ENCODE measurements around the gene DENND2C. TPM values are rescaled to one million over a fixed set of nuclear protein-coding genes. Genes with fewer than 3 reads are reported as not detected.

DENND2C gene
- total RNA-seq, 1 experiment from 2014 or later = 1.3 TPM

GRCh38 chr1:114549137-114549536, 120.7 kb downstream of the DENND2C start:
- Mint-ChIP-seq H3K9me3 (ENCODE audit: low read depth, unreplicated experiment) (no peaks in the 10 kb centered on the region), H3K36me3 (ENCODE audit: insufficient read depth, unreplicated experiment) (no peaks in the 10 kb centered on the region), H3K27ac (ENCODE audit: unreplicated experiment) (no peak overlapping the region), H3K4me1 (ENCODE audit: low read depth, unreplicated experiment) (no peaks in the 10 kb centered on the region), H3K4me3 (ENCODE audit: low read depth, unreplicated experiment) (no peak overlapping the region), H3K27me3 (ENCODE audit: unreplicated experiment) (no peaks in the 10 kb centered on the region)
- no peak for TF ChIP-seq CTCF (IDR thresholded peaks at IDR 0.05; ENCODE audit: unreplicated experiment)
- DNase-seq = no peak
- BruUV-seq (replicated peaks) = no TSS peak
- CTCF ChIA-PET = interaction anchor here (0.7 kb wide), 1 partner anchor 52 kb away, joined by 3 read pairs; no protein-coding TSS in a partner anchor
- intact Hi-C loops (cut with micrococcal nuclease; ENCODE audit: unreplicated experiment) = no loop called here

DNA sequence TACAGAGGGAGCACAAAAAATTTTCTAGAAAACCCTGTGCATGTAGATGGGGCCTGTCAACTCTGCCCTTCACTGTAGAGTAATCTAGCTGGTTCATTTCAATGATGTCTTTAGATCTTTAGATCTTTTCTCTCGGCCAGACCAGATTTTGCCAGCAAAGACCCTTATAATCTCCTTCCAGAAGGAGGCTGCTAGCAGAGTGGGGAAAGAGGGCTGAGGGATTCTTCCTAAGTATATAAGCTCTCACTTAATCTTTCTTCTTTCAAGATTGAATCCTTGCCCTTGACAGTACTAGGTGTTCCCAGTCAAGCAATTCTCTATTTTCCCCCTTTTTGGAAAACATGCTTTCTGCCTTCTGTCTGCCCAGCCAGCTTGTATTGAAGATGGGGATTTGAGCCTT, 122.8 kb downstream of the DENND2C start:
- Mint-ChIP-seq H3K9me3 (ENCODE audit: low read depth, unreplicated experiment) (no peaks in the 10 kb centered on the region), H3K36me3 (ENCODE audit: insufficient read depth, unreplicated experiment) (no peaks in the 10 kb centered on the region), H3K27me3 (ENCODE audit: unreplicated experiment) (no peaks in the 10 kb centered on the region), H3K4me3 (ENCODE audit: low read depth, unreplicated experiment) (no peak overlapping the region), H3K27ac (ENCODE audit: unreplicated experiment) (no peak overlapping the region), H3K4me1 (ENCODE audit: low read depth, unreplicated experiment) (no peaks in the 10 kb centered on the region)
- TF ChIP-seq CTCF (IDR thresholded peaks at IDR 0.05; ENCODE audit: unreplicated experiment) = no peak
- intact Hi-C loops (cut with micrococcal nuclease; ENCODE audit: unreplicated experiment) = no loop called here
- CTCF ChIA-PET = no interaction called here
- no peak for DNase-seq
- no TSS peak for BruUV-seq (replicated peaks)

DNA sequence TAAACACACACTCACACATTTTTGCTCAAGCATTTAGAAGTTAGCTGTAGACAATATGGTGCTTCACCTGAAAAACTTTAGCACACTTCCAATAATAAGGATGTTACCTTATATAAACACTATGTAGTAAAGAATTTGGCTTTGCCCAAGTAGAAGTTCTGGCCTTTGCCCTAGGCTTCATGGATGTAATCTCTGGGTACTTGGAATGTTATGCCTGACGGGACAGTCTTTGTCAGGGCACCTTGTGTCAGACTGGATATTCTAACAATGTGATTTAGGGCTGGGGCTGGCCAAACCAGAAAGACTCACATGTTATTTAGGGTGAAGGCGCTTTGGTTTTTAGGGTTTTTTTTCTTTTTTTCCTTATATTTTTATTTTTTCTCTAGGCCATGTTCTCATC, 124.1 kb downstream of the DENND2C start:
- no peak overlapping the region for H3K27ac Mint-ChIP-seq (ENCODE audit: unreplicated experiment)
- CTCF ChIA-PET = no interaction called here
- BruUV-seq (replicated peaks) = no TSS peak
- no peaks in the 10 kb centered on the region for H3K27me3 Mint-ChIP-seq (ENCODE audit: unreplicated experiment)
- no peak for DNase-seq
- no peak overlapping the region for H3K4me3 Mint-ChIP-seq (ENCODE audit: low read depth, unreplicated experiment)
- no peaks in the 10 kb centered on the region for H3K36me3 Mint-ChIP-seq (ENCODE audit: insufficient read depth, unreplicated experiment)
- no peak for TF ChIP-seq CTCF (IDR thresholded peaks at IDR 0.05; ENCODE audit: unreplicated experiment)
- intact Hi-C loops (cut with micrococcal nuclease; ENCODE audit: unreplicated experiment) = no loop called here
- H3K4me1 Mint-ChIP-seq (ENCODE audit: low read depth, unreplicated experiment) = peaks cover 4% of the 10 kb centered on the region
- no peaks in the 10 kb centered on the region for H3K9me3 Mint-ChIP-seq (ENCODE audit: low read depth, unreplicated experiment)

DNA sequence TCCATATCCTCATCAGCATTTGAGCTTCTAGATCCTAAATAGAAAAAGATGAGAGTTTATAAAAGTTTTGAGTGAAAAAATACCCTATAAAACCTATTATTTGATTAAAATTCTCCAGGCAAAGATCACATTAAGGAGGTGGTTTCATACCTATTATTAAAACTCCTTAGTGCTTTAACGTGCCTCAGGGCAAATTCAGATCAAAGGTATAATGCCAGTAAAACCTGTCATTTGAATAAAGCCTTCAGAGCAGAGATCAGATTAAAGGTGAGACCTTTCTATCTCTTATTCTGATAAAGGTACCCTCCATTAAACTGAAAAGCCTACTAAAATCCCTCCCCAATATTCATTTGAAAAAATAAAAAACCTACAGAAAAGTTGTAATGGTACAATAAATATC, 124.5 kb downstream of the DENND2C start:
- intact Hi-C loops (cut with micrococcal nuclease; ENCODE audit: unreplicated experiment) = no loop called here
- TF ChIP-seq CTCF (IDR thresholded peaks at IDR 0.05; ENCODE audit: unreplicated experiment) = no peak
- Mint-ChIP-seq H3K9me3 (ENCODE audit: low read depth, unreplicated experiment) (no peaks in the 10 kb centered on the region), H3K4me1 (ENCODE audit: low read depth, unreplicated experiment) (peaks cover 9% of the 10 kb centered on the region), H3K4me3 (ENCODE audit: low read depth, unreplicated experiment) (no peak overlapping the region), H3K27me3 (ENCODE audit: unreplicated experiment) (no peaks in the 10 kb centered on the region), H3K27ac (ENCODE audit: unreplicated experiment) (no peak overlapping the region), H3K36me3 (ENCODE audit: insufficient read depth, unreplicated experiment) (no peaks in the 10 kb centered on the region)
- CTCF ChIA-PET = no interaction called here
- no peak for DNase-seq
- no TSS peak for BruUV-seq (replicated peaks)

Measured in Calu3 (cell line).